Measurements from ENCODE around the gene DNAJC18.
"Not testable (repeated sequence)": the region's sequence is repeated elsewhere in the genome, so short reads cannot be mapped to it uniquely, and the experiment has no call there.

Gene DNAJC18

DNA sequence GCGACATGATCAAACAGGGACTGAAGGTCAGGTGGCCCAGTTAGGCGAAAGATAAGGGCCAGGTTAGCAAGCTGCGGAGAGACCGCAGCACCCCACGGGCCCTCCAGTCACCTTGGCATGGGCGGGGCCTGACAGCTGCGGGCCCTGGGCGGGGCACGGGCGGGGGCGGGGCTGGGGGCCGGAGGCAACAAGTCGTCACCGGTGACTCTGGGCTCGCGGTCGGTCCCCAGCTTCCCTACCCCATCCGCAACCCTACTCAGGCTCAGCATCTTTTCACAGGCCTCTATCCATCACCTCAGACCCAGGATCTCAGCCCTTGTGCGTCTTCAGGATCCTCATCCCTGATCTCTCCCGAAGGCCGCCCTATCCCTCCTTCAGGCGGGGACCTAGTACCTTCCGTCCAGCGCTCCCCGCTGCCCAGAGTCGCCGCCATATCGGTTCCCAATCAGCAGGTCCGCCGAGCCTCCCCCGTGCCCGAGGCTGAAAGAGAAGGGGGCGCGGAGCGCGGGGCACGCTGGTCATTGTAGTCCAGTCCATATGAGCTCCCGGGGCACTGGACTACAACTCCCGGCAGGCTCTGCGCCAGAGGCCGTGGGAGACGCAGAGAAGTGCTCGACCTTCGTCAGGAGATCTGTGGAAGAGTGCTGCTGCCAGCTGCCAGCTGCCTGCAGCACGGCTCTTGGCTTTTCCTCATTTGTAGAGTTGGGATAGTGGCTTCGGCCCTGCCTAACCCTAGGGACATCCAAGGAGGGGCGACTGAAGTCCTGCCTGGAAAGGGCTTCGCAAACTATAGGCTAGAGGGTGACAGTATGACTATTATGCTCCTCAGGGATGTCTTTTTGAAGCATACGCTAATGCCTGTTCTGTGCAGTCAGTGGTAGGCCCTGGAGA lies at the start of gene DNAJC18:
TSS of gene DNAJC18 (minus strand) at position 513 of the 891 bp plus-strand sequence. CDS start at position 433, 80 bp downstream.
- DNase-seq (ENCODE audit: low read depth in 4 of 4, low spot score in 1 of 4): peak; percentile 73 to 90 (median 84)

DNA sequence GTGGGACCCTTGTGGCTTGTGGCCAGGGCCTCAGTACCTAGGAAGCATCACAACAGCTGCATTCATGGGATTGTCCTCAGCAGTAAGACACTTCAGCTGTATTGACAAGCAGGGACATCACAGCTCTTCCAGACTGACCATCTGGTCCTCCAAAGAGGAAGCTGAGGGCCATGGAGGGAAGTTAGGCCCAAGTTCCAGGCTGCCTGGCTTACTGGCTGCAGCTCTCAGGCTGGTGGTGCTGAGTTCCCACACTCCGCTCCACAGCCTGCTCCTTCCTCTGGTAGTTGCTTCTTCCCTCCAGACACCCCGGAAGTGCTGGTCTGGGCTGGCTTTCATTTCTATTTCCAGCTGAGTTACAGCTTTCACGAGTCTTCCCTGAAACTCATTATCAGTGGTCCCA lies 48.9 kb upstream of the DNAJC18 start:
- no peak for DNase-seq (ENCODE audit: low read depth in 4 of 4, low spot score in 1 of 4)

DNA sequence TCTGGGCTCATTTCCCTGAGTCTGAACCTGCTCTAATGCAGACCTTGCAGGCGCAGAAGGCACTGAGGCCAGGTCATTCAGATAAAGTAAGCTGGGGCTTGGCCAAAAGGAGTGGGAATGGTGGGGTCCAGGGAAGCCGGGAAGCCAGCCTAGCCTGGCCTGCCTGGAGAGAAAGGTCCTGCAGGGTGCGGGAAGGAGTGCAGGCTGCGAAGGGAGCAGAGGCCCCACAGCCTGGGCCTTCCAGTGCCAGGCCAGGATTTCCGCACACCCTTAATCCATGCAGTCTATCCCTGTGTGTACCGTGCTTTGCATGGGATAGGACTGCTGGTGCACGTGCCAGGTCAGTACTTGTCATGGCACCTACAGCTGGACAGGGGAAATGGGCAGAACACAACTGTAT lies 46.9 kb upstream of the DNAJC18 start:
- DNase-seq (ENCODE audit: low read depth in 4 of 4, low spot score in 1 of 4): no peak

DNA sequence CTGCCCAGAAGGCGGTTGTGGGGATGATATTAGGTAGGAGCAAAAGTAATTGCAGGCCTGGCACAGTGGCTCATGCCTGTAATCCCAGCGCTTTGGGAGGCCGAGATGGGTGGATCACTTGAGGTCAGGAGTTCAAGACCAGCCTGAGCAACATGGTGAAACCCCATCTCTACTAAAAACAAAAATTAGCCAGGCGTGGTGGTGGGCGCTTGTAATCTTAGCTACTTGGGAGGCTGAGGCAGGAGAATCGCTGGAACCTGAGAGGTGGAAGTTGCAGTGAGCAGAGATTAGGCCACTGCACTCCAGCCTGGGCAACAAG lies 43.5 kb upstream of the DNAJC18 start:
- DNase-seq (ENCODE audit: low read depth in 4 of 4, low spot score in 1 of 4): not testable (repeated sequence)

DNA sequence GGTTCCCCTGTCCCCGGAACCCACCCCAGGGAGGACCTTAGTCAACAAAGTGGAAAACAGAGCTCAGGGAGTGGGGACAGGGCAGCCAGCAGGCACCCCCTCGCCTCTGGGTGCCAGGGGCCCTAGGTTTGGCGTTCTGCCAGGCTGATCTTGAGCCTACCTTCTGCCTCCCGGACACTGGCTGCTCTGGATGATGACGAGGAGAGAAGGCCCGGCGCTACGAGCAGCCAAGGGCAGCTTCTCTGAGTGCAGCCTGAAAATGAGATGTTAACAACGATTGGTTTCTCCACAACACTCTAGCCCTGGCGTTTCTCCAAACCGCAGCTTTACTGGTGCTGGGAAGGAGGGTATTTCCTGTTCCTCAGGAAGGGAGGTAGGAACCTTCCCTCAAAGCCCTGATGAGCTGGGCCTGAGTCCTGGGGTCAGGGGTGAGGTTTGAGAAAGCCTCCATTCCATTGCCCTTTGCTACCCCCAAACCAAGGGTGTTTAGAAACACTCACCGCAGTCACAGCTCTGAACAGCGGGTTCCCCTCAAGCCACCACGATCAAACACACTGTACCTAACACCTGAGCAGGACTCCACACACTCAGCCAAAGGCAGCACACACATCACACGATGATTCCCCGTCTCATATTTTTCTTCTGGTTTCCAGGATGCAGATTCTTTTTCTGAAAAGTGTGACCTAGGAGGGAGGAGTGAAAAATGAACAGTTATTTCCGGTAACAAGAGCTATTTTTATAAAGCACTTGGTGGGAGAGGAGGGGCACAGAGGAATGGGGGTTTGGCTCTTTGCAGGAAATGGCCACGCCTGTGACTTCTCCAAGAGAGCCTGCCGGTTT lies 42.9 kb upstream of the DNAJC18 start, which contains the start of gene STING1:
TSS of gene STING1 (minus strand) at position 709 of the 840 bp plus-strand sequence. CDS start 1,054 bp downstream, outside the sequence.
- peak in 1 of 4 experiments; percentile 49 for DNase-seq (ENCODE audit: low read depth in 4 of 4, low spot score in 1 of 4)

DNA sequence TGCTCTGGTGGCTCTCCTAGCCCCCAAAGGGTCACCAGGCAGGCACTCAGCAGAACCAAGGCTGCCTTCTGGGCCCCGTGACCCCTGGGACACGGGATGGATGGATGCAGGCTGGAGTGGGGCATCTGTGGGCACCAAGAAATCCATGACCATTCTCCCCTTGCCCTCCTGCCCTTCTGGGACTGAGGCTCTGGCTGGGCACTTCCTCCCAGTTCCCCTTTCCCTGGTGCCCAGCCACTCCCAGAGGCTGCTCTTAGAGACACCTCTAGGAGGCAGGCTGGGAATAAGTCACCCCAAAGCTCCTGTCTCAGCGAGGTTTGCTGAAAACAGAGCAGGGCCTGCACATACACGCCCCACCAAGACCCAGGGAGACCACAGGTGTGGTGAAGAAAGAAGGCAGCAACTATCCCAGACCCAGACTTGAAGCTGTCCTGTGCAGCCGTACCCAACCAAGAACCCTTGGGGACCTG lies 42.3 kb upstream of the DNAJC18 start:
- DNase-seq (ENCODE audit: low read depth in 4 of 4, low spot score in 1 of 4): no peak

DNA sequence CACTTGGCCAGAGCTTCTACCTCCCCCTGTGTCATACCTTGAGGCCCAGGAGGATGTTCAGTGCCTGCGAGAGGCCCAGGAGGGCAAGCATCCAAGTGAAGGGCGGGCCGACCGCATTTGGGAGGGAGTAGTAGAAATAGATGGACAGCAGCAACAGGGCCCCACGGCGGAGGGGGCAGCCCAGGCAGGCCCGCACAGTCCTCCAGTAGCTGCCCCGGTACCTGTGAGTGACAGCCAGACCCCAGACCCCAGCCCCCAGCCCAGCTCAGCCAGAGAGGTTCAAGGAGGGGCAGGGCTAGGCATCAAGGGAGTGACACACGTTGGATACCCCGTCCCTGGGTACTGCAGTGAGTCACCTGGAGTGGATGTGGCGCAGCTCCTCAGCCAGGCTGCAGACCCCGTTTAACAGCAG lies 41.8 kb upstream of the DNAJC18 start:
- no peak for DNase-seq (ENCODE audit: low read depth in 4 of 4, low spot score in 1 of 4)

DNA sequence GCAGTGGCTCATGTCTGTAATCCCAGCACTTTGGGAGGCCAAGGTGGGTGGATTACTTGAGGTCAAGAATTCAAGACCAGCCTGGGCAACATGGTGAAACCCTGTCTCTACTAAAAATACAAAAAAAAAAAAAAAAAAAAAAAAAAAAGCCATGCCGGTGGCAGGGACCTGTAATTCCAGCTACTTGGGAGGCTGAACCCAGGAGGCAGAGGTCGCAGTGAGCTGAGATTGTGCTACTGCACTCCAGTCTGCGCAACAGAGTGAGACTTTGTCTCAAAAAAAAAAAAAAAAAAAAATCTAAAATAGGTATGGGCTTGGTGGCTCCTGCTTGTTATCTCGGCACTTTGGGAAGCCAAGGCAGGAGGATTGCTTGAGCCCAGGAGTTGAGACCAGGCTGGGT lies 40.4 kb upstream of the DNAJC18 start:
- DNase-seq (ENCODE audit: low read depth in 4 of 4, low spot score in 1 of 4): not testable (repeated sequence)

DNA sequence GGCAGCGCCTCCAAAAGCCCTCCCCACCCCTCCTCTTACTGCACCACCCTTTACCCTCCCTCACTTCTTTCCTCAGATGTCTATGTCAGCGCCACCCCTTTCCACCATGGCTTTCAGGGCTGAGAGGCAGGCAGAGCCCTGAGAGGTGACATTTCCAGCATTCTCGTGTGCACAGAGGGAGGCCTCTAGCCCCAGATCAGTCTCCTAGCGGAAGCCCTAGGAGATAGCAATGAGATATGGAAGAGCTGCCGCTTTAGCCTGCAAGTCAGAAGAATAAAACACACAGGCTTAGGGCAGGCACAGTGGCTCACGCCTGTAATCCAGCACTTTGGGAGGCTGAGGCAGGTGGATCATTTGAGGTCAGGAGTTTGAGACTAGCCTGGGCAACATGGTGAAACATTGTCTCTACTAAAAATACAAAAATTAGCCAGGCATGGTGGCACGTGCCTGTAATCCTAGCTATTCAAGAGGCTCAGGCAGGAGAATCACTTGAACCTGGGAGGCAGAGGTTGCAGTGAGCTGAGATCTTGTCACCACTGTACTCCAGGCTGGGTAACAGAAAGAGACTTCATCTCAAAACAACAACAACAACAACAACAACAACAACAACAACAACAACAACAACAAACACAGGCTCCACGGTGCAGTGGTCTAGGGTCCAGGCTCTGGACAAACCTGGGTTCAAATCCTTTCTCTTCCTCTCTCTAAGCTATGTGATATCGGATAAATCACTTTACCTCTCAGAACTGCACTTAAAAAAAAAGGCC lies 39.5 kb upstream of the DNAJC18 start:
- DNase-seq (ENCODE audit: low read depth in 4 of 4, low spot score in 1 of 4): not testable (repeated sequence)

DNA sequence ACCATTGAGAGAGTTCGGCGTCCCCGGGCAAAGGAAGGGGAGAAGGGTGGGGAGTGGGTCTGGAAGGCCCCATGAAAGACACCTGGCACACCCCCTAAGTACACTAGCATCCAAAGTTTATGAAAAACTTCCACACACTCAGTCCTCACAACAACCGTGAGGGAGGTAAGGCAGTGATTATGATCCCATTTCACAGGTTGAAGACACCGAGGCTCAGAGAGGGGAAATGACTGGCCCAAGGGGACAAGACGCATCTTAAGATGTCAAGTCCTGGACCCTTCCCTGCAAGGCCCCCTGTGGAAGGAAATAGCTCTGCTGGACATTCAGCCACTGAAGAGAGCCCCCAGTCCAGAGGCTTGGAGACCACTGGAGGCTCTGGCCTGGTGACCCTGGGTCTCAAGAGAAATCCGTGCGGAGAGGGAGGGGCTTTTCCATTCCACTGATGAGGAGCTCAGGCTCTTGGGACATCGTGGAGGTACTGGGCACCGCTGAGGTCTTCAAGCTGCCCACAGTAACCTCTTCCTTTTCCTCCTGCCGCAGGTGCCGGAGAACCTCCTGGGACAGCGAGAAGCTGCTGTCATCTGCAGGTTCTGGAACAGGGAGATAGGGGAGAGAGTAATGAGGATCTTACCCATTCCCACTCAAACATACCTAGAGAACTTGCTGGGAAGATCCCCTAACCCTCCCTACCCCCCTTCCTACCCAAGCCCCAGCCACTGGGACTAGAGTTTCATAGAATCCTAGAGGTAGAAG lies 36.7 kb upstream of the DNAJC18 start:
- no peak for DNase-seq (ENCODE audit: low read depth in 4 of 4, low spot score in 1 of 4)

DNA sequence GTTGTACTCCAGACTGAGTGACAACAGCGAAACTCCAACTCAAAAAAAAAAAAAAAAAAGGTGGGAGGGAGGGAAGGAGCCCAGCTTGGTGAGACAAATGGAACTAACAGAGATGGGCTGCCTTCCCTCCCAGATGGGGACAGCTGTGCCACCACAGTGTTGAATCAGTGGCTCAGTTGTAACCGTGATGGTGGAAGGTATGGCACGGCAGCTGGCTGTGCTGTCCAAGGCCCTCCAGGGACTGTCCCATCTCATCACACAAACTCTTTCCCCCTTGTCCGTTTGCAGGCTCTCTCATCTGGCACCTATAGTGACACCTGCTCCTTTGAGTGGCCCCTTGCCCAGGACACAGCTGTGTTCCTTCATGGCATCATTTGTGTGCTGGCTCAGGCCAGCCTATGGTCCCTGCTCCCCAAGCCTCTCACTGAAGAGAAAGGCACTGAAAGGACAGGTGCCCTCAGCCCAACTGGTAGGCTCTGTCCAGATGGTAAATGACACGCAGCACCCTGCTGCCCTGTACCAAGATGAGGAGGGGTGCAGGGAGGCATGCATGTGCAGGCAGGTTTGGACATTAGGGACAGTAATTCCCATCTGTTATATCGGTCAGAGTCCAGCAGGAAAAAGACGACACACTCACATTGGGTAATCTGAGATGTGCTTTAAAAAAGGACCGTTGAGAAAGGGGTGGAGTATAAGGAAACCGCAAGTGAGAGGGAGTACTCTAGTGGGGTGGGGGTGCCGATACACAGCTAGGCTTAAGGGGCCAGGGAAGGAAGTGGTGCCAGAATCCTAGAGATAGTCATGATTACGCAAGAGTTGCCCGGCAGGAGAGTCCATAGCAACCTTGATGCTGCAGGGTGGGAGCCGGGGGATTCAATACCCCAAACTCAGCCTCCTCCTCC lies 35.8 kb upstream of the DNAJC18 start:
- DNase-seq (ENCODE audit: low read depth in 4 of 4, low spot score in 1 of 4): no peak

DNA sequence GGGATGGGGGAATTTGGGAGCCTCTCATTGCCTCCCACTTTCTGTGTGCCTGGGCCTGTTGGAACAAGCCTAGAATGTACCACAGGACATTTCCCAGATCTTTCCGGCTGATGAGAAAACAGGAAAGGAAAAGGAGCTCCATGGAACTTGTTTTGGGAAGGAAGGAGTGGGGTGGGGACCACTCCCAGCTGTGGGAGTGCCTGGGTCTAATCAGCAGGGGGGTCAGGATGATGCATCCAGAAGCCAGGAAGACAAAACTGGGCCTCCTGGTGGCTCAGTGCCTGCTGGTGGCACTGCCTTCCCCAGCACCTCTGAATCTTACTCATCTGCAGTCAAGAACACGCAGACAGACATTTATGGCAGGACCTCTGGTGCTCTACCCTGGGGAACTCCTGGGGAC lies 34.2 kb upstream of the DNAJC18 start:
- DNase-seq (ENCODE audit: low read depth in 4 of 4, low spot score in 1 of 4): no peak

DNA sequence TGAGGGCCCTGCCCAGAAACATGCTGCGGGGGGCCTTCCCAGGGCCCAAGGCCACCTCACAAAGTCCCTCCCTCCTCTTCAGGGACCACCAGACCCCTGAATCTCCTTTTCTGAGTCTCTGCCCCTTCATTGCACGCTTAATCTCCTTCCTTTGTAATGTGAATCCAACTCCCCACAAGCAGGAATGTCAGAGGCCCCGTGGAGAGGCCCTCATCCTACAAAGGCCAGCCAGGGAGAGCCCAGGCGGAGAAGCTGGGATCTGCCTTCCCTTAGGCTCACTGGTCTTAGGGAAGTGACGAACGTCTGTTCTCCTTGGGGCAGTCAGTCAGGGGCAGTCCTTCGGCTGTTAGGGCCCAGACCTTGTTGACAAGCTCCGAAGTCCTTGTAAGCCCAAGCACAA lies 33.8 kb upstream of the DNAJC18 start:
- no peak for DNase-seq (ENCODE audit: low read depth in 4 of 4, low spot score in 1 of 4)

DNA sequence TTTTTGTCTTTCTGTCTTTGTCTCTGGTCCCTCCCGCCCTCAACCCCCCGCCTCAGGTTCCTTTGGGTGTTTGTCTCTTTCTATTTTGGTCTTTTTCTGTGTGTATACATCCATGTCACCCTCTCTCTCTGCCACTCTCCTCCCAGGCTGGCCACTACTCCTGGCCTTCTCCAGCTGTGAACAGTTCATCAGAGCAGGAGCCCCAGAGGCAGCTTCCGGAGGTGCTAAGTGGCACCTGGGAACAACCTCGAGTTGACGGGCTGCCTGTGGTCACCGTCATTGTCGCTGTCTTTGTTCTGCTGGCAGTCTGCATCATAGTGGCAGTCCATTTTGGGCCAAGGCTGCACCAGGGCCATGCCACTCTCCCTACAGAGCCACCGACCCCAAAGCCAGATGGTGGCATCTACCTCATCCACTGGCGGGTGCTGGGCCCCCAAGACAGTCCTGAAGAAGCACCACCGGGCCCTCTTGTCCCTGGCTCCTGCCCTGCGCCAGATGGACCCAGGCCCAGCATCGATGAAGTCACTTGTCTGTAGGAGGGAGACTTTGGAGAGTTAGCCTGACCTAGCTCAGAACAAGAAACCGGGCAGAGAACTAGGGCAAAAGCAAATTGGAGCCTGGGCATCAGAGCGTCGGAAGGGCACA lies 33.2 kb upstream of the DNAJC18 start:
- DNase-seq (ENCODE audit: low read depth in 4 of 4, low spot score in 1 of 4): no peak

DNA sequence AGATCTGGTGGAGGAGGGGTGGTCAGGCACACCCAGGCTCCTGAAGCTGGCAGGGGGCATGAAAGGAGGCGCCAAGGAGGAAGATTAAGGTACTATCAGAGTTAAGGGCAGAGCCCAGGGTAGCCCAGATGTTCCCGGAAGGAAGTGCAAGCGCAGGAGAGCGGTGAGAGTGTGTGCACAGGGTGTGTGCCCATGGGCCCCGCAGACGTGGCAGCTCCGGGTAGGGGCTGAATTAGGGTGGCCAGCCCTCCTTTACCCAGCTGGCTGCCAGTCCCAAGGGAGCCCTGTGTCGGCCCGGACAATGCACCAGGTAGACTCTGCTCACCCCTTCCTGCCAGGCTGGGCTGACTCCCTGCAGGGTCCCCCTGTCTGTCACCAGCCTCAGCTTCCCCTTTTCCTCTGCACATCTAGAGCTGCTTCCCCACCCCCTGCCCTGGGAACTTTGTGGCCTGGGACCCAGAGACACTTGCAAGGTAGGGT lies 31.5 kb upstream of the DNAJC18 start, which contains the start of gene SMIM33:
TSS of gene SMIM33 (plus strand) at position 184 of the 480 bp plus-strand sequence. CDS start at position 302, 118 bp downstream.
- DNase-seq (ENCODE audit: low read depth in 4 of 4, low spot score in 1 of 4): no peak

DNA sequence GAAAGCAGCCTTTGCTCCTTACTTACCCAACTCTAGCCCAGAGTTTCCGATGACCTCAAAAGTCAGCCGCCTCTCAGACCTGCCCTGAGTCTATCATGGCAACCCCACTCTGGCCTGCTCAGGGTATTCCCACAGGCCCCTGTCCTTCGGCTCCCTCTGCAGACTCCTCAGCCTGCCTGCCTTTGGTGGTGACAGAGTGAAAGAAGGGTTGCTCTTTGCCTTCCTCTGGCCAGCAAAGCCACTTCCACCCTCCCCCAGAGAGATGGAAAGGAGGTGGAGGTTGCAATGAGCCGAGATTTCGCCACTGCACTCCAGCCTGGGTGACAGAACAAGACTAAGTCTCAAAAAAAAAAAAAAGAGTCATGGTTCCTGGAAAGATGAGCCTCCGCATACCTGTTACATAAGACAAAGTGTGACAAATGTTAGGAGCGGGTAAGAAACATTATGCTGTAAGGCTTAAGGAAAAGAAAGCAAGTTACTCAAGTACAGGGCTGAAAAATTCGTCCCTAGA lies 29.2 kb upstream of the DNAJC18 start:
- no peak for DNase-seq (ENCODE audit: low read depth in 4 of 4, low spot score in 1 of 4)

DNA sequence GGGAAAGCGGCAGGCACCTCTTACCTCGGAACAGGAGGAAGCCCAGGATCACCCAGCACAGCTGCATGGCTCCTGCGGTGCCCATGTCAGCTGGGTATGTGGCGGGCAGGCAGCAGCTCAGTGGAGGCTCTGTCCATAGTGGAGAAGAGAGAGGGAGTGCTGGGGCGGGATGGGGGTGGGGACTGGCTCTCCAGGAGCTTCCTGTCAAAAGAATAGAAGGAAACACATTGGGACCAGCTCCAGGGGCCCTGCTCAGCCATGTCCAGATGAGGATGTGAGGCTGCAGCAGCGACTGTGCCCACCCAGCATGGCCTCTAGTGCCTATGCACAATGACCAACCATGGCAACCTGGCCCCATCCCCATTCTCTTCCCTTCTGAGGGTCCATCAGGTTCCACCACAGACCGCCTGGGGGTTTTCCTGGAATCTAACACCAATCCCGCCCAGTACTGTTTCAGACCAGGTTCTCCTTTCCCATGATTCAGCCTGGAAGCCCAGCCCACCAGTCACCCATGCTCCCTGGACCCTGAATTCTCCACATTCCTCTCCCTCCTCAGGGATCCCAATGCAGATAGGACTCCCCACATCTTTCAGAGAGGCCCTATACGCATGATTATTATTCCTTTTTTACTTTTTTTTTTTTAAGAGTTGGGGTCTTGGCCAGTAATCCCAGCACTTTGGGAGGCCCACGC lies 23.4 kb upstream of the DNAJC18 start, which contains the start of gene ECSCR:
TSS of gene ECSCR (minus strand) at position 158 of the 691 bp plus-strand sequence. CDS start at position 85, 73 bp downstream.
- DNase-seq (ENCODE audit: low read depth in 4 of 4, low spot score in 1 of 4): no peak

DNA sequence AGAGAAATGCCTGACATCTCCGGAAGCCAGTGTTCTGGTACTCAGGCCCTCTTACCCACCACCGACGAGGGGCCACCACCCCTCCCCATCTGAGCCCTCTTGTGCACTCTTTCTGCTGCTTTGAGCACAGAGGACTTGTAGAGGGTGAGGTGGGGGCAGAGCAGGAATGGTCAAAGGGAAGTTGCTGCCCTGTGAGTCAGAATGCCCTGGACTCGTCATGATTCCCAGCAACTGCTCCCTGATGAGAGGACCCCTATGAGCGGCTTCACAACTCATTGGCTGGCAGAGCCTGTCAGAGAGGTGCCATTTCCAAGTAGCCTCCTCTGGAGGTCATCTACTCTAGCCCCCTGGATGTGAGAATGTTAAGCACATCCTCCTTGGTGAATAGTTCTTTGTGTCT lies 22.4 kb upstream of the DNAJC18 start:
- DNase-seq (ENCODE audit: low read depth in 4 of 4, low spot score in 1 of 4): no peak
